Activated CD4-positive, alpha-beta T cell treated with anti-CD3 and anti-CD28 coated beads, Interleukin-2, amount 10 ng/mL, durations not matched to agents 7 days and 5 days (primary cell): ENCODE measurements around the gene FDX2. TPM values are rescaled to one million over a fixed set of nuclear protein-coding genes. Genes with fewer than 3 reads are reported as not detected.

Experiments used
- CTCF ChIA-PET: fragments of 350-600 bp; sonication (Branson Sonifier 250); formaldehyde crosslinking; loops from one replicate; lab custom pipeline; 2021; ENCODE audit warnings: antibody characterized with exemption; lab: Charles Lee
- POLR2A ChIA-PET: fragments of 350-600 bp; sonication (Branson Sonifier 250); formaldehyde crosslinking; loops from one replicate; lab custom pipeline; 2021; ENCODE audit warnings: antibody characterized with exemption; lab: Charles Lee
- DNase-seq: peaks from one replicate; pipeline ENCODE4 v3.0.0-alpha.2; 2020
- H3K27ac Mint-ChIP-seq: one replicate; pipeline ENCODE4 v1.8.0; 2021; ENCODE audit warnings: mild to moderate bottlenecking, moderate library complexity, mixed read lengths
- H3K27me3 Mint-ChIP-seq: one replicate; pipeline ENCODE4 v1.8.0; 2021; ENCODE audit warnings: mixed read lengths
- H3K36me3 Mint-ChIP-seq: one replicate; pipeline ENCODE4 v1.8.0; 2021; ENCODE audit warnings: low read depth, mixed read lengths
- H3K4me1 Mint-ChIP-seq: one replicate; pipeline ENCODE4 v1.8.0; 2021; ENCODE audit warnings: mixed read lengths
- H3K4me3 Mint-ChIP-seq: one replicate; pipeline ENCODE4 v1.8.0; 2021; ENCODE audit warnings: mild to moderate bottlenecking, moderate library complexity, mixed read lengths
- H3K9me3 Mint-ChIP-seq: one replicate; pipeline ENCODE4 v1.8.0; 2021; ENCODE audit warnings: mixed read lengths
- total RNA-seq, 2 experiments: library from RNA; stranded (reverse); gene quantifications; one replicate each; pipeline ENCODE4 v1.2.3, GENCODE V29; 2021

The FDX2 gene
- total RNA-seq, 2 experiments from 2014 or later: 5.5 to 9.0 TPM

- ChIA-PET POLR2A (no interaction called here), CTCF (no interaction called here)
- Mint-ChIP-seq H3K4me1 (peaks cover 18% of the 10 kb centered on the region), H3K27ac (no peak overlapping the region), H3K4me3 (no peak overlapping the region), H3K36me3 (peaks cover 35% of the 10 kb centered on the region), H3K27me3 (no peaks in the 10 kb centered on the region), H3K9me3 (no peaks in the 10 kb centered on the region)
- no peak for DNase-seq
These were observed 13.0 kb upstream of the FDX2 start for GRCh38 chr19:10328558-10329429.

GRCh38 chr19:10327793-10328192, 12.0 kb upstream of the FDX2 start:
- Mint-ChIP-seq H3K9me3 (no peaks in the 10 kb centered on the region), H3K4me3 (no peak overlapping the region), H3K36me3 (peaks cover 27% of the 10 kb centered on the region), H3K27ac (no peak overlapping the region), H3K4me1 (peaks cover 12% of the 10 kb centered on the region), H3K27me3 (no peaks in the 10 kb centered on the region)
- DNase-seq: no peak
- CTCF ChIA-PET: interaction anchor here (0.6 kb wide), 1 partner anchor 484 kb away, joined by 4 read pairs; no protein-coding TSS in a partner anchor
- POLR2A ChIA-PET: no interaction called here

GRCh38 chr19:10325732-10326131, 9.9 kb upstream of the FDX2 start:
- ChIA-PET CTCF (interaction anchor here (0.6 to 0.7 kb wide), 3 partner anchors 81 to 375 kb away, joined by 3 to 4 read pairs (median 3); no protein-coding TSS in a partner anchor), POLR2A (no interaction called here)
- Mint-ChIP-seq H3K4me1 (no peaks in the 10 kb centered on the region), H3K36me3 (peaks cover 28% of the 10 kb centered on the region), H3K4me3 (no peak overlapping the region), H3K27ac (no peak overlapping the region), H3K27me3 (no peaks in the 10 kb centered on the region), H3K9me3 (no peaks in the 10 kb centered on the region)
- DNase-seq: no peak

- ChIA-PET POLR2A (no interaction called here), CTCF (interaction anchor here (2.3 kb wide), 1 partner anchor 11 kb away, joined by 7 read pairs; no protein-coding TSS in a partner anchor)
- H3K4me1 Mint-ChIP-seq: no peaks in the 10 kb centered on the region
- no peaks in the 10 kb centered on the region for H3K27me3 Mint-ChIP-seq
- H3K9me3 Mint-ChIP-seq: no peaks in the 10 kb centered on the region
- no peak for DNase-seq
- H3K4me3 Mint-ChIP-seq: no peak overlapping the region
- H3K27ac Mint-ChIP-seq: no peak overlapping the region
- H3K36me3 Mint-ChIP-seq: peaks cover 22% of the 10 kb centered on the region
These were observed 6.3 kb upstream of the FDX2 start for GRCh38 chr19:10321874-10322835.

GRCh38 chr19:10321417-10321797, 5.6 kb upstream of the FDX2 start:
- no peaks in the 10 kb centered on the region for H3K27me3 Mint-ChIP-seq
- no peak overlapping the region for H3K27ac Mint-ChIP-seq
- H3K4me3 Mint-ChIP-seq: no peak overlapping the region
- POLR2A ChIA-PET: no interaction called here
- H3K36me3 Mint-ChIP-seq: peaks cover 22% of the 10 kb centered on the region
- H3K9me3 Mint-ChIP-seq: no peaks in the 10 kb centered on the region
- peaks cover 2% of the 10 kb centered on the region for H3K4me1 Mint-ChIP-seq
- DNase-seq: no peak
- CTCF ChIA-PET: interaction anchor here (0.6 to 2.3 kb wide), 3 partner anchors 10 to 1857 kb away, joined by 3 to 7 read pairs (median 4); no protein-coding TSS in a partner anchor

GRCh38 chr19:10320602-10321416, 5.0 kb upstream of the FDX2 start:
- no peak for DNase-seq
- ChIA-PET POLR2A (interaction anchor here (0.6 kb wide), 1 partner anchor 35 kb away, joined by 3 read pairs; no protein-coding TSS in a partner anchor), CTCF (interaction anchor here (0.6 to 2.3 kb wide), 5 partner anchors 10 to 1858 kb away, joined by 3 to 7 read pairs (median 4); partner anchors contain the start of gene ICAM1)
- Mint-ChIP-seq H3K4me3 (no peak overlapping the region), H3K4me1 (peaks cover 8% of the 10 kb centered on the region), H3K27ac (no peak overlapping the region), H3K9me3 (no peaks in the 10 kb centered on the region), H3K36me3 (peaks cover 27% of the 10 kb centered on the region), H3K27me3 (no peaks in the 10 kb centered on the region)

GRCh38 chr19:10318807-10319682, 3.2 kb upstream of the FDX2 start:
- H3K4me3 Mint-ChIP-seq: no peak overlapping the region
- H3K4me1 Mint-ChIP-seq: peaks cover 19% of the 10 kb centered on the region
- POLR2A ChIA-PET: no interaction called here
- no peaks in the 10 kb centered on the region for H3K27me3 Mint-ChIP-seq
- no peak for DNase-seq
- H3K36me3 Mint-ChIP-seq: peaks cover 21% of the 10 kb centered on the region
- CTCF ChIA-PET: interaction anchor here (0.9 to 1.9 kb wide), 4 partner anchors 15 to 109 kb away, joined by 3 to 4 read pairs (median 4); partner anchors contain the start of gene RAVER1
- no peaks in the 10 kb centered on the region for H3K9me3 Mint-ChIP-seq
- H3K27ac Mint-ChIP-seq: no peak overlapping the region

GRCh38 chr19:10317857-10318462, 2.1 kb upstream of the FDX2 start:
- POLR2A ChIA-PET: interaction anchor here (0.7 kb wide), 1 partner anchor 9 kb away, joined by 7 read pairs; no protein-coding TSS in a partner anchor
- no peak for DNase-seq
- peaks cover 19% of the 10 kb centered on the region for H3K4me1 Mint-ChIP-seq
- peaks cover 21% of the 10 kb centered on the region for H3K36me3 Mint-ChIP-seq
- H3K4me3 Mint-ChIP-seq: no peak overlapping the region
- H3K9me3 Mint-ChIP-seq: no peaks in the 10 kb centered on the region
- no peak overlapping the region for H3K27ac Mint-ChIP-seq
- CTCF ChIA-PET: interaction anchor here (0.7 to 1.9 kb wide), 4 partner anchors 12 to 73 kb away, joined by 3 to 4 read pairs (median 4); partner anchors contain the start of gene RAVER1
- H3K27me3 Mint-ChIP-seq: no peaks in the 10 kb centered on the region

GRCh38 chr19:10317045-10317856, 1.4 kb upstream of the FDX2 start:
- no peak for DNase-seq
- CTCF ChIA-PET: interaction anchor here (0.7 to 1.9 kb wide), 4 partner anchors 7 to 99 kb away, joined by 3 to 4 read pairs (median 3); no protein-coding TSS in a partner anchor
- peaks cover 19% of the 10 kb centered on the region for H3K4me1 Mint-ChIP-seq
- peaks cover 21% of the 10 kb centered on the region for H3K36me3 Mint-ChIP-seq
- no peak overlapping the region for H3K4me3 Mint-ChIP-seq
- no peaks in the 10 kb centered on the region for H3K9me3 Mint-ChIP-seq
- POLR2A ChIA-PET: interaction anchor here (0.7 kb wide), 1 partner anchor 9 kb away, joined by 7 read pairs; no protein-coding TSS in a partner anchor
- no peaks in the 10 kb centered on the region for H3K27me3 Mint-ChIP-seq
- H3K27ac Mint-ChIP-seq: no peak overlapping the region
